SH-SY5Y (cell line): Measurements from ENCODE around the gene INPP5A.

Source experiments
- GATA2 ChIP-seq: IDR thresholded peaks from 2 replicates; pipeline ENCODE4 v1.6.1; 2011; ENCODE audit warnings: mild to moderate bottlenecking, low read depth, low read length
- GATA3 ChIP-seq: IDR thresholded peaks from 2 replicates; pipeline ENCODE4 v1.6.1; 2011; ENCODE audit warnings: low read depth, mild to moderate bottlenecking, low read length, moderate library complexity

GRCh38 chr10:132681858-132682755 lies 144.5 kb downstream of the INPP5A start:
- TF ChIP-seq GATA3: no peak
- no peak for TF ChIP-seq GATA2
